Measurements from ENCODE around the gene G2E3. TPM values are rescaled to one million over a fixed set of nuclear protein-coding genes. Genes with fewer than 3 reads are reported as not detected.
A peak's percentile ranks its signal among the peaks of the same experiment; 100 is the strongest.

G2E3 gene
- total and polyA plus RNA-seq, 7 donors: 3.5 to 13.0 (median 6.7) TPM

DNA sequence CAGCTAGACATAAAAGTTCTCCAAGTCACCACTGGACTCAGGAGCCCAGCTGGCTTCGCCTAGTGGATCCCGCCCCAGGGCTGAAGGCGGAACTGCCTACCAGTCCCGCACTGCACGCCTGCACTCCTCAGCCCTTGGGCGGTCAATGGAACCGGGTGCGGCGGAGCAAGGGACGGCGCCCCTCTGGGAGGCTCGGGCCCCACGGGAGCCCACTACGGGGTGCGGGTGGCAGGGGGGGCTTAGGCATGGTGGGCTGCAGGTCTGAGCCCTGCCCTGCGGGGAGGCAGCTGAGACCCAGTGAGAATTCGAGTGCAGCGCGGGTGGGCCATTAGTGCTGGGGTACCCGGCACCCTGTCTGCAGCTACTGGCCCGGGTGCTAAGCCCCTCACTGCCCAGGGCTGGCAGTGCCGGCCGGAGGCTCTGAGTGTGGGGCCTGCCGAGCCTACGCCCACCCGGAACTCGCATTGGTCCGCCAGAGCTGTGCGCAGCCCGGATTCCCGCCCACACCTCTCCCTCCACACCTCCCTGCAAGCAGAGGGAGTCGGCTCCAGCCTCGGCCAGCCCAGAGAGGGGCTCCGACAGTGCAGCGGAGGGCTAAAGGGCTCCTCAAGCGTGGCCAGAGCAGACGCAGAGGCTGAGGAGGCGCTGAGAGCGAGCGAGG, 11.4 kb upstream of the G2E3 start:
- Histone ChIP-seq H3K36me3 (no peaks in the 10 kb centered on the region), H3K4me1 (no peaks in the 10 kb centered on the region), H3K4me3 (no peak overlapping the region), H3K27me3 (no peaks in the 10 kb centered on the region), H3K27ac (no peak overlapping the region), H3K9me3 (peaks cover 0 to 6% (median 0%) of the 10 kb centered on the region in 4 donors)
- no peak for DNase-seq
- 95 to 97% methylated on average over 40 of the region's 40 CpGs for WGBS, 2 donors
- intact Hi-C loops (cut with DNase I): no loop called here
- no peak for TF ChIP-seq POLR2A (IDR thresholded peaks at IDR 0.05)
- TF ChIP-seq EP300 (IDR thresholded peaks at IDR 0.05): no peak
- TF ChIP-seq POLR2AphosphoS5 (IDR thresholded peaks at IDR 0.05): no peak
- no peak for TF ChIP-seq CTCF (IDR thresholded peaks at IDR 0.05)

GRCh38 chr14:30550335-30550734, 8.6 kb upstream of the G2E3 start:
- no peaks in the 10 kb centered on the region for H3K4me1 ChIP-seq
- DNase-seq: no peak
- H3K27me3 ChIP-seq: no peaks in the 10 kb centered on the region
- H3K4me3 ChIP-seq: no peak overlapping the region
- TF ChIP-seq POLR2AphosphoS5 (IDR thresholded peaks at IDR 0.05): no peak
- H3K27ac ChIP-seq: no peak overlapping the region
- no peaks in the 10 kb centered on the region for H3K36me3 ChIP-seq
- intact Hi-C loops (cut with DNase I): no loop called here
- H3K9me3 ChIP-seq: peaks cover 0 to 6% (median 0%) of the 10 kb centered on the region in 4 donors

DNA sequence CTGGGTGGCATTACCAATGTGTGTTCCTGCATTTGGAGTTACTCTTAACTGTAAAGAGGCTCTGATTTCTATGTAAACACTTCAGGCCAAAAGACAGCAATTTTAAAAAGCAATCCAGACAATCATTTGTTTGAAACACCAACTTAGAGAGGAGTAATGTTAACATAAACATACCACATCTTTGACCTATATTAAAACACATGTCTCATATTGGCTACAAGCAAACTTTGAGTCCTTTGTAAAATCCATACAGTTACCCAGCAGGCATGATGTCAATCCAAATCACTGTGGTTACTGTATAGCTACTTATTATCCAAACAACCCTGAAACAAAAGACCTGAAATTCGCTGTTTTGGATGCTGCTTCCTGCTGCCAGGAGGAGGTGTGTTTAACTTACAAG, 7.5 kb upstream of the G2E3 start:
- H3K4me1 ChIP-seq: no peaks in the 10 kb centered on the region
- TF ChIP-seq POLR2AphosphoS5 (IDR thresholded peaks at IDR 0.05) (no peak), CTCF (IDR thresholded peaks at IDR 0.05) (no peak), POLR2A (IDR thresholded peaks at IDR 0.05) (no peak), EP300 (IDR thresholded peaks at IDR 0.05) (no peak)
- 13 to 56% methylated on average over 1 of the region's 1 CpG for WGBS, 2 donors

DNA sequence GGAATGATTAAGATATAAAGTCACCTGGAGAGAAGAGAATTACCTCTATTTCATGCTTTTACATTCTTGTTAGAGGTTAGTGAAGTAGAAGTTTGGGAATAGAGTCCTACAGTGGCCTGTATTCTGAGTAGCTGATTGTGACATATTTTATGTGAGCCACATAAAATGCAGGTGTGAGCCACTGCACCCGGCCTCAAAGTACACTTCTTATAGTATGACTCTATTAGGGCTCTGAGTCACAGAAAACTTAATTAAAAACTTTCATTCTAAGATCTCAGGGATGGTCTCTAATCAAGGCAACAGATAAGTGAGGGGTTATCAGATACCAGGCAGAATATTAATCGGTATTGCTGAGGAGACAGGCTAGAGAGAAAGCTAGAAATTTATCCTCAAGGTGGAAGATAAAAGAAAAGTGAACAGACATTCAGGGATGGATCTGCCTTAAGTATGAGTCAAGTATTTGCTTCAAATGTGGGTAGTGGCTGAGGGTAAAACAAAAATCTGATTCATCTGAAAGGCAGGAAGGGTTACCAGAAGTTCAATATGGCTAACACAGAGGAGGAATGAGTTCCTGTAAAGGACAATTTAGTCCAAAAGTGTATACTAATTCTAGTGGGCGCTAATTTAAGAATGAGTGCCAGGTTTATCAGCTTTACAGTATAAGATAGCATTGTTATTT, 5.5 kb upstream of the G2E3 start:
- intact Hi-C loops (cut with DNase I): no loop called here
- no peaks in the 10 kb centered on the region for H3K9me3 ChIP-seq
- no peaks in the 10 kb centered on the region for H3K27me3 ChIP-seq
- H3K4me1 ChIP-seq: peaks cover 0 to 3% (median 0%) of the 10 kb centered on the region in 4 donors
- 58 to 84% methylated on average over 3 of the region's 3 CpGs for WGBS, 2 donors
- no peak overlapping the region for H3K4me3 ChIP-seq
- H3K27ac ChIP-seq: no peak overlapping the region
- TF ChIP-seq POLR2A (IDR thresholded peaks at IDR 0.05) (no peak), POLR2AphosphoS5 (IDR thresholded peaks at IDR 0.05) (no peak), CTCF (IDR thresholded peaks at IDR 0.05) (no peak), EP300 (IDR thresholded peaks at IDR 0.05) (no peak)
- no peaks in the 10 kb centered on the region for H3K36me3 ChIP-seq
- no peak for DNase-seq

More for the DNA sequence above, 7.5 kb upstream of the G2E3 start:
- no peaks in the 10 kb centered on the region for H3K27me3 ChIP-seq
- peaks cover 0 to 3% (median 0%) of the 10 kb centered on the region in 4 donors for H3K9me3 ChIP-seq
- no peak overlapping the region for H3K4me3 ChIP-seq
- H3K36me3 ChIP-seq: no peaks in the 10 kb centered on the region
- no peak for DNase-seq
- H3K27ac ChIP-seq: no peak overlapping the region
- intact Hi-C loops (cut with DNase I): no loop called here

- H3K4me1 ChIP-seq: peaks cover 0 to 16% (median 13%) of the 10 kb centered on the region in 4 donors
- DNase-seq: no peak
- H3K36me3 ChIP-seq: no peaks in the 10 kb centered on the region
- H3K4me3 ChIP-seq: peak overlapping the region; percentile 80 to 88 (median 86)
- H3K27me3 ChIP-seq: no peaks in the 10 kb centered on the region
- H3K27ac ChIP-seq: peak overlapping the region; percentile 84 to 88 (median 86)
- TF ChIP-seq EP300 (IDR thresholded peaks at IDR 0.05) (no peak), CTCF (IDR thresholded peaks at IDR 0.05) (no peak), POLR2A (IDR thresholded peaks at IDR 0.05) (no peak), POLR2AphosphoS5 (IDR thresholded peaks at IDR 0.05) (no peak)
- intact Hi-C loops (cut with DNase I): loop anchor here (5.0 kb wide), 1 partner anchor 64 kb away; the partner anchor contains the start of gene SCFD1
- no peaks in the 10 kb centered on the region for H3K9me3 ChIP-seq
- 8 to 42% methylated on average over 6 of the region's 6 CpGs for WGBS, 2 donors
These were observed 640 bp upstream of the G2E3 start for GRCh38 chr14:30558362-30558674.

Data from sigmoid colon (tissue), 7 donors.